Renal cortical epithelial cell (primary cell): ENCODE results near the gene GPR50. TPM values are rescaled to one million over a fixed set of nuclear protein-coding genes. Genes with fewer than 3 reads are reported as not detected.

Experiments
- DNase-seq: peaks from one replicate; pipeline ENCODE4 v3.0.0-alpha.2; 2011; ENCODE audit warnings: low read depth
- total RNA-seq: library from RNA; depleted of rRNA; stranded (reverse); fragments of >200 nt; gene quantifications from 2 replicates; pipeline ENCODE4 v1.2.3, GENCODE V29; 2014

GPR50 gene
- total RNA-seq, 1 donor from 2014 or later = not detected

- DNase-seq = no peak
These were observed 50.6 kb downstream of the GPR50 start for GRCh38 chrX:151226941-151227340.

GRCh38 chrX:151227627-151228026 lies 51.2 kb downstream of the GPR50 start:
- DNase-seq = no peak

GRCh38 chrX:151228935-151229334 lies 52.6 kb downstream of the GPR50 start:
- no peak for DNase-seq

Other genes starting within 250 kb of the GPR50 start
- gene HMGB3, start 193.2 kb upstream of the GPR50 start, total RNA-seq = 16.5 and 31.6 TPM in 2 replicates
- gene VMA21, start 220.6 kb downstream of the GPR50 start, total RNA-seq = 47.3 and 68.6 TPM in 2 replicates